Choroid plexus epithelial cell (primary cell): Measurements from ENCODE around the gene BRINP3.

Experiments
- DNase-seq: peaks from one replicate; pipeline ENCODE4 v3.0.0-alpha.2; 2010; ENCODE audit warnings: low read depth
- H3K4me3 ChIP-seq: 2 replicates; pipeline ENCODE4 v1.5.1; 2011; ENCODE audit warnings: low read depth, mild to moderate bottlenecking, control low read depth, low read length, moderate library complexity
- CTCF ChIP-seq: conservative IDR thresholded peaks from 2 replicates; pipeline ENCODE4 v1.5.1; 2011; ENCODE audit warnings: low read depth, mild to moderate bottlenecking, control low read depth, inconsistent platforms, low read length, moderate library complexity

Gene BRINP3

DNA sequence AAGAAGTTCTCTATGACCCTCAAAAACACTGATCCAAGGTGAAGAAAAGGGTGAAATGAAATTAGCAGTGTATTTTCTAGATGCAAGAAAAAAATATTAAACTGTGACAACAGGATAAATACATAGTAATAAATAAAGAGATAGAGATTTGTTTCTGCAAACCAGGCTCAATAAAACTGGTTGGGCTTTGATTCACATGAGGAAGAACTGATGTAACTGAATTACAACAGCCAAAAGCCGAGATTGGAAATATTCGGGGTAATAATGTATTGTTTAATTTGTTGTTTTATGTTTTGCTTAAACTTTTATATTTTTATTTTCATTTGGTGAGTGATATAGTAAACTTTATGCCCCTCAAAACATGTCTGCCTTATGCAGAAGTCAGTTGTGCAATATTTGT, 285.0 kb downstream of the BRINP3 start:
- DNase-seq: no peak
- no peak for TF ChIP-seq CTCF
- no peak overlapping the region for H3K4me3 ChIP-seq

- TF ChIP-seq CTCF: no peak
- DNase-seq: no peak
Measured at GRCh38 chr1:190183588-190183987, 294.1 kb downstream of the BRINP3 start.

DNA sequence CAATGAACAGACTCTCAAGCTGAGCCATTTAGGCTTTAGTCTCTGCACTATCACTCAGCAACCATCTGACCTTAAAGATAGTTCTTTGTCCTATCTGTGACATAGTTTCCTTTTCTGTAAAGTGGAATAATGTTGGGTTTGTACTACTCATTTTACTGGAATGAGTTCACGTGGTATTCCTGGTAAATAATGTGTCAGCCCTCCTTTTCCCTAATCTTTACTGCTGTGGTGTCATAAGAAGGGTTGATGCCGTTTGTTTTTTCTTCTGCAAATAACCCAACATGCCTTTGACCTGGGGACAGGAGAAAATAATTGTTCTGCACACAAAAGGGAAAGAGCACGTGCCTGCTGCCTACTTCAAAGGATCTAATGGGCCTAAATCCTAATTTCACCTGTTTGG, 297.8 kb downstream of the BRINP3 start:
- peak; percentile 53 for DNase-seq
- no peak for TF ChIP-seq CTCF
- H3K4me3 ChIP-seq: no peak overlapping the region

More at GRCh38 chr1:190183588-190183987, 294.1 kb downstream of the BRINP3 start:
- H3K4me3 ChIP-seq: no peak overlapping the region

GRCh38 chr1:190178827-190179226, 298.8 kb downstream of the BRINP3 start:
- no peak for DNase-seq
- no peak overlapping the region for H3K4me3 ChIP-seq
- no peak for TF ChIP-seq CTCF

DNA sequence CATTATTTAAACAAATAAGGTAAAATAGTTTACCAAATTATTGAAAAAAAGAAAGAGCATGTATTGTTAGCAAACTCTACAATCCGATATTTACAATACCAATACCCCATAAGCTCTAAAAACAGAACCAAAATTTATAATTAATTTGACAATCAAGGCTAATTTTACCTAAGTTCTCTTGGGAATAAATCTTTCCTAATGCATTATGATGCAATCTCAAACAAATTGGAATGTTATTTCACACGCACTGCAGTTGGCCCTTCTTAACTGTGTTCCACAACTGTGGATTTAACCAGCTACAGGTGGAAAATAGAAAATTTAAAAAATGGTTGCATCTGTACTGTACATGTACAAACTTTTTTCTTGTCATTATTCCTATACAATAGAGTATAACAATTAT, 300.1 kb downstream of the BRINP3 start:
- no peak for DNase-seq
- H3K4me3 ChIP-seq: no peak overlapping the region
- no peak for TF ChIP-seq CTCF

DNA sequence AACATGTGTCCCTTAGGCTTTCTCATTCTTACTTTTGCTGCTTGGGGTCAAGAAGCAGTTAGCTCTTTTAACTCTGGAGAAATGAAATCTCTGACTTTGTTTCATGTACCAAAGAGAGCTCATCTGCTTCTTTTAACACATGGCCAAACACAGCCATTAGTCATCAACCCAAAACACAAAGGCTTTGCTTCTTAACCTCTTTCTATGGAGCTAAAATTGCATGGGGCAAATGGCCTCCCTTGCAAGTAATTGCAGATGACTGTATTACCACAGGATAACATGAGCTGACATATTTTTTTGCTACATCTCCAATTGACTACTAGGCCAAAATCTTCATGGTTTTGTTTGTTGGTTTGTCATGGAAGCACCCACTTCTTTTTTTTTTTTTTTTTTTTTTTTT, 300.9 kb downstream of the BRINP3 start:
- H3K4me3 ChIP-seq: no peak overlapping the region
- TF ChIP-seq CTCF: no peak
- peak; percentile 41 for DNase-seq

DNA sequence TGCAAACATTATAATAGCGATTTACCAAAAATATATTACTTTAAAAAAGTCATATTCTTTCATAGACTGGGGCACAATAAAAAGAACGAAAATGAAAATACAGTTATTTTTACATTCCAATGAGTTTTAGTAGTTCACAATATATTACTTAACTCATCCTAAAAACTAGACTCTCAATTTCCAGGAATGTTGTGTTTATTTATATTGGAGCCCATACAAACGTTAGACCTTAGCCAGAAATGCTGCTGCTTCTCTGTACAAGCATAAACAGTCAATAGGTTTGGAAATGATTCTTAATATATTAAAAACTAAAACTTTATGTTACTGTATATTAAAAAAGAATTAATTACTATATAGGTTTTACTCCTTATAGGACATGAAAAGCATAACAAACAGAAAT, 302.3 kb downstream of the BRINP3 start:
- no peak overlapping the region for H3K4me3 ChIP-seq
- DNase-seq: peak; percentile 64
- TF ChIP-seq CTCF: no peak
